H1 (cell line): ENCODE results near the gene STARD3. TPM values are rescaled to one million over a fixed set of nuclear protein-coding genes. Genes with fewer than 3 reads are reported as not detected.

Experiments
- ASH2L ChIP-seq: fragments of 200-600, 300-600 bp; sonication (generic); IDR thresholded peaks from one replicate; pipeline ENCODE4 v1.7.1; 2017; ENCODE audit warnings: low read length
- JUN ChIP-seq: IDR thresholded peaks from 2 replicates; pipeline ENCODE4 v1.6.1; 2011; ENCODE audit warnings: low read depth, mild to moderate bottlenecking, improper control_type of control experiment, low read length
- RBBP5 ChIP-seq: IDR thresholded peaks from 2 replicates; pipeline ENCODE4 v1.7.1; 2012; ENCODE audit warnings: low read depth, mild to moderate bottlenecking, inconsistent platforms, low read length, moderate library complexity, borderline replicate concordance
- SIX5 ChIP-seq: IDR thresholded peaks from 2 replicates; pipeline ENCODE4 v1.6.1; 2011; ENCODE audit warnings: mild to moderate bottlenecking, low read depth, low read length
- polyA plus RNA-seq, 7 experiments: library from polyadenylated mRNA; depleted of rRNA in 3 of 7; stranded (reverse) in 5 of 7; unstranded in 2 of 7; fragments of >200 nt in 5 of 7; fragments of 200-250 nt in 2 of 7; gene quantifications; 1 replicate in 5 of 7; 2 replicates in 1 of 7; 4 replicates in 1 of 7; pipeline versions ENCODE4 v1.2.1 to v1.2.3, GENCODE V29; 2011 to 2013; ENCODE audit warnings: missing spikeins in 2 of 7, mixed read lengths in 2 of 7
- total RNA-seq: library from RNA; stranded (reverse); fragmentation: NEBNext Ultra II Directional; extraction: Animal tissue kit (Norgen Biotek cat#: 25700); gene quantifications from 2 replicates; pipeline ENCODE4 v1.2.1, GENCODE V29; 2021

STARD3 gene
- total and polyA plus RNA-seq, 2 of the 8 experiments (the other 6 are each of a cell fraction or from before 2014, with no cell fraction given): 47.6 to 80.3 TPM

- TF ChIP-seq JUN (no peak), SIX5 (no peak), ASH2L (no peak), RBBP5 (no peak)
Observed at GRCh38 chr17:39638317-39638716, 1.4 kb downstream of the STARD3 start (continued).
